OCI-LY3 (cell line): ENCODE results near the gene ARHGEF39.

Experiments used
- H2AFZ ChIP-seq: fragments of 200-600, 300-600 bp; shearing (Covaris generic); 2 replicates; pipeline ENCODE4 v1.6.0; 2014; ENCODE audit warnings: antibody characterized with exemption, low read depth, low read length
- H3K27ac ChIP-seq: fragments of 200-600, 300-600 bp; sonication (generic); 2 replicates; pipeline ENCODE4 v1.5.1; 2014; ENCODE audit warnings: mild to moderate bottlenecking, low read length, moderate library complexity, mixed read lengths
- H3K27me3 ChIP-seq: fragments of 200-600, 300-600 bp; sonication (generic); 2 replicates; pipeline ENCODE4 v1.6.1; 2014; ENCODE audit warnings: low read depth, low read length, mixed read lengths
- H3K36me3 ChIP-seq: fragments of 200-600, 300-600 bp; sonication (generic); replicated peaks from 2 replicates; pipeline ENCODE3; 2014; ENCODE audit warnings: low read depth, low read length, mixed read lengths
- H3K4me1 ChIP-seq: fragments of 300-600, 200-600 bp; sonication (generic); 2 replicates; pipeline ENCODE4 v1.6.1; 2014; ENCODE audit warnings: low read length, mixed read lengths
- H3K4me2 ChIP-seq: fragments of 200-600, 300-600 bp; sonication (generic); 2 replicates; pipeline ENCODE4 v1.6.1; 2014; ENCODE audit warnings: low read length, mixed read lengths
- H3K4me3 ChIP-seq: fragments of 300-600, 200-600 bp; sonication (generic); 2 replicates; pipeline ENCODE4 v1.5.1; 2014; ENCODE audit warnings: antibody characterized with exemption, mild to moderate bottlenecking, low read length, moderate library complexity
- H3K79me2 ChIP-seq: fragments of 300-600, 200-600 bp; shearing (Covaris generic); 2 replicates; pipeline ENCODE4 v1.6.1; 2014; ENCODE audit warnings: mild to moderate bottlenecking, low read length, mixed read lengths
- H3K9ac ChIP-seq: fragments of 300-600, 200-600 bp; shearing (Covaris generic); 2 replicates; pipeline ENCODE4 v1.6.0; 2014; ENCODE audit warnings: mild to moderate bottlenecking, low read length, moderate library complexity
- H3K9me3 ChIP-seq: fragments of 200-600, 300-600 bp; shearing (Covaris generic); 2 replicates; pipeline ENCODE4 v1.6.1; 2014; ENCODE audit warnings: low read length, mixed read lengths; ENCODE audit not compliant: insufficient read depth
- H4K20me1 ChIP-seq: fragments of 200-600, 300-600 bp; sonication (generic); 2 replicates; pipeline ENCODE4 v1.6.1; 2016; ENCODE audit warnings: low read length, mixed read lengths; ENCODE audit not compliant: insufficient read depth
- EZH2phosphoT487 ChIP-seq: fragments of 200-600 bp; shearing (Covaris generic); IDR thresholded peaks from 2 replicates; pipeline ENCODE4 v1.6.1; 2018; ENCODE audit warnings: antibody characterized with exemption, mixed run types, low read depth
- TF ChIP-seq, protein P1 (sequence below): fragments of 200-600, 300-600 bp; sonication (generic); IDR thresholded peaks from 2 replicates; pipeline ENCODE4 v1.5.1; 2014; ENCODE audit warnings: antibody characterized with exemption, low read length, low read depth

Gene ARHGEF39

GRCh38 chr9:35702696-35703095, 37.7 kb upstream of the ARHGEF39 start:
- H3K27ac ChIP-seq = no peak overlapping the region
- TF ChIP-seq, protein P1, sequence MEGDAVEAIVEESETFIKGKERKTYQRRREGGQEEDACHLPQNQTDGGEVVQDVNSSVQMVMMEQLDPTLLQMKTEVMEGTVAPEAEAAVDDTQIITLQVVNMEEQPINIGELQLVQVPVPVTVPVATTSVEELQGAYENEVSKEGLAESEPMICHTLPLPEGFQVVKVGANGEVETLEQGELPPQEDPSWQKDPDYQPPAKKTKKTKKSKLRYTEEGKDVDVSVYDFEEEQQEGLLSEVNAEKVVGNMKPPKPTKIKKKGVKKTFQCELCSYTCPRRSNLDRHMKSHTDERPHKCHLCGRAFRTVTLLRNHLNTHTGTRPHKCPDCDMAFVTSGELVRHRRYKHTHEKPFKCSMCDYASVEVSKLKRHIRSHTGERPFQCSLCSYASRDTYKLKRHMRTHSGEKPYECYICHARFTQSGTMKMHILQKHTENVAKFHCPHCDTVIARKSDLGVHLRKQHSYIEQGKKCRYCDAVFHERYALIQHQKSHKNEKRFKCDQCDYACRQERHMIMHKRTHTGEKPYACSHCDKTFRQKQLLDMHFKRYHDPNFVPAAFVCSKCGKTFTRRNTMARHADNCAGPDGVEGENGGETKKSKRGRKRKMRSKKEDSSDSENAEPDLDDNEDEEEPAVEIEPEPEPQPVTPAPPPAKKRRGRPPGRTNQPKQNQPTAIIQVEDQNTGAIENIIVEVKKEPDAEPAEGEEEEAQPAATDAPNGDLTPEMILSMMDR = no peak
- no peak for TF ChIP-seq EZH2phosphoT487
- no peaks in the 10 kb centered on the region for H3K9me3 ChIP-seq
- H3K4me2 ChIP-seq = no peak overlapping the region
- H3K79me2 ChIP-seq = no peaks in the 10 kb centered on the region
- H3K9ac ChIP-seq = no peak overlapping the region
- no peaks in the 10 kb centered on the region for H3K4me1 ChIP-seq
- no peak overlapping the region for H2AFZ ChIP-seq
- no peak overlapping the region for H3K4me3 ChIP-seq
- peaks cover 88% of the 10 kb centered on the region for H3K36me3 ChIP-seq
- no peaks in the 10 kb centered on the region for H4K20me1 ChIP-seq
- no peaks in the 10 kb centered on the region for H3K27me3 ChIP-seq

DNA sequence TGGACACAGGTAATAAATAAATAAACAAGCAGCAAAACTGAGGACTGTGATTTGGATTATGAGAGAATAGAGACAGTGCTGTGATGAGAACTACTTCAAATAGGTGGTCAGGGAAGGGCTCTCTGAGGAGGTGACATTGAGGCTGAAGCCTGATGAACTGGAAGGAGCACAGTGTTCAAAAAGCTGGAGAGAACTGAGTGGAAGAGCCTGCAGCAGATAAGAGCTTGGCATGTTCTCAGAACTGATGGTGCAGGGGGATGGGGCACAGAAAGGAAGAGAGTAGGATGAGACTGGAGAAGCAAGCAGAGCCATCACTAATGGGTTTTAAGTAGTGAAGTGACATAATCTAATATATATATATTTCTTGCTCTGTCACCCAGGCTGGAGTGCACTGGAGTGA, 35.9 kb upstream of the ARHGEF39 start:
- Histone ChIP-seq H3K9me3 (no peaks in the 10 kb centered on the region), H4K20me1 (no peaks in the 10 kb centered on the region; the same call in 1 of the 2 replicates), H3K27ac (no peak overlapping the region), H2AFZ (no peak overlapping the region), H3K9ac (no peak overlapping the region), H3K36me3 (peaks cover 84% of the 10 kb centered on the region), H3K27me3 (no peaks in the 10 kb centered on the region), H3K4me3 (no peak overlapping the region), H3K4me2 (no peak overlapping the region), H3K79me2 (no peaks in the 10 kb centered on the region), H3K4me1 (no peaks in the 10 kb centered on the region)
- TF ChIP-seq EZH2phosphoT487 = no peak
- TF ChIP-seq, protein P1 = no peak

DNA sequence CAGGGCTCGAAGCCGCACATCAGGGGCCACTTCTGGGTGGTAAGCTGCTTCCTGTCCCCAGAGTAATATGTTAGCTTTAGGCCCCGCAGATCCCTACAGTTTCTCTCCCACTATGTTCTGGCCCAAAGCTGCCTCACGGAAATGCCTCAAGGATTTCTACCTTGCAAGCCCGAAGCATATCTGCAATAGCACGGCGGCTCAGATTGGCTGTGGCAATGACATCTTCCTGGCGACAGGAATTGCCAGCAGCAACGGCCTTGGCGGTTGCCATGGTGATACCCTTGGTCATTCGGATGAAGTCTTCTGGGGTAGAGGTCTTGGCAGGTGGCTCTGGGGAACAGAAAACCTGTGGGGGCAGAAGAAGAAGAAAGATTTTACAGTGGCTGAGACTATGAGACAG, 35.0 kb upstream of the ARHGEF39 start:
- H3K4me3 ChIP-seq = no peak overlapping the region
- no peaks in the 10 kb centered on the region for H3K27me3 ChIP-seq
- H3K79me2 ChIP-seq = no peaks in the 10 kb centered on the region
- TF ChIP-seq EZH2phosphoT487 = no peak
- TF ChIP-seq, protein P1 = no peak
- no peak overlapping the region for H3K4me2 ChIP-seq
- peaks cover 80% of the 10 kb centered on the region for H3K36me3 ChIP-seq
- H3K4me1 ChIP-seq = no peaks in the 10 kb centered on the region
- no peak overlapping the region for H3K27ac ChIP-seq
- H3K9ac ChIP-seq = no peak overlapping the region
- no peaks in the 10 kb centered on the region for H3K9me3 ChIP-seq
- H2AFZ ChIP-seq = no peak overlapping the region
- no peaks in the 10 kb centered on the region; the same call in 1 of the 2 replicates for H4K20me1 ChIP-seq

- H3K27ac ChIP-seq = no peak overlapping the region
- H3K36me3 ChIP-seq = peaks cover 62% of the 10 kb centered on the region
- H3K4me3 ChIP-seq = no peak overlapping the region
- H3K4me1 ChIP-seq = no peaks in the 10 kb centered on the region
- no peaks in the 10 kb centered on the region for H3K9me3 ChIP-seq
- no peak overlapping the region for H2AFZ ChIP-seq
- no peak overlapping the region for H3K4me2 ChIP-seq
- H4K20me1 ChIP-seq = no peaks in the 10 kb centered on the region; the same call in 1 of the 2 replicates
- H3K9ac ChIP-seq = no peak overlapping the region
- H3K79me2 ChIP-seq = no peaks in the 10 kb centered on the region
- no peak for TF ChIP-seq EZH2phosphoT487
- TF ChIP-seq, protein P1 = no peak
- no peaks in the 10 kb centered on the region for H3K27me3 ChIP-seq
Measured at GRCh38 chr9:35698231-35698630, 33.2 kb upstream of the ARHGEF39 start.
